ENCODE measurements around the gene STK32B. TPM values are rescaled to one million over a fixed set of nuclear protein-coding genes. Genes with fewer than 3 reads are reported as not detected.
"Not testable (repeated sequence)": the region's sequence is repeated elsewhere in the genome, so short reads cannot be mapped to it uniquely, and the experiment has no call there.

Gene STK32B
- total RNA-seq, 1 donor from 2014 or later: 6.5 TPM

GRCh38 chr4:5211282-5211839, 160.1 kb downstream of the STK32B start:
- DNase-seq: no peak

GRCh38 chr4:5212255-5213013, 161.2 kb downstream of the STK32B start:
- DNase-seq: no peak

- DNase-seq: peak; percentile 29
Observed at GRCh38 chr4:5213087-5213595, 161.9 kb downstream of the STK32B start.

GRCh38 chr4:5215321-5215720, 164.0 kb downstream of the STK32B start:
- DNase-seq: no peak

- no peak for DNase-seq
Observed at GRCh38 chr4:5217421-5217820, 166.1 kb downstream of the STK32B start.

GRCh38 chr4:5218376-5219069, 167.2 kb downstream of the STK32B start:
- no peak for DNase-seq

GRCh38 chr4:5220028-5220427, 168.7 kb downstream of the STK32B start:
- DNase-seq: no peak

GRCh38 chr4:5222047-5222446, 170.8 kb downstream of the STK32B start:
- no peak for DNase-seq

- no peak for DNase-seq
Observed at GRCh38 chr4:5222951-5223350, 171.7 kb downstream of the STK32B start.

GRCh38 chr4:5224340-5224739, 173.1 kb downstream of the STK32B start:
- no peak for DNase-seq

- no peak for DNase-seq
Observed at GRCh38 chr4:5232549-5232948, 181.3 kb downstream of the STK32B start.

GRCh38 chr4:5237086-5237660, 185.9 kb downstream of the STK32B start:
- DNase-seq: peak; percentile 91

- peak; percentile 45 for DNase-seq
Observed at GRCh38 chr4:5238173-5238572, 186.9 kb downstream of the STK32B start.

- DNase-seq: not testable (repeated sequence)
Observed at GRCh38 chr4:5247061-5247460, 195.8 kb downstream of the STK32B start.

GRCh38 chr4:5247735-5248134, 196.5 kb downstream of the STK32B start:
- no peak for DNase-seq

- no peak for DNase-seq
Observed at GRCh38 chr4:5249727-5250126, 198.4 kb downstream of the STK32B start.

GRCh38 chr4:5250536-5250935, 199.3 kb downstream of the STK32B start:
- DNase-seq: not testable (repeated sequence)

GRCh38 chr4:5256421-5256820, 205.1 kb downstream of the STK32B start:
- no peak for DNase-seq

GRCh38 chr4:5257086-5257485, 205.8 kb downstream of the STK32B start:
- DNase-seq: no peak

GRCh38 chr4:5259471-5259870, 208.2 kb downstream of the STK32B start:
- no peak for DNase-seq

GRCh38 chr4:5260121-5260520, 208.8 kb downstream of the STK32B start:
- peak; percentile 15 for DNase-seq

GRCh38 chr4:5261866-5262265, 210.6 kb downstream of the STK32B start:
- no peak for DNase-seq

- no peak for DNase-seq
Observed at GRCh38 chr4:5266991-5267390, 215.7 kb downstream of the STK32B start.
